Stomach (tissue), 19 donors: Measurements from ENCODE around the gene RTN3. TPM values are rescaled to one million over a fixed set of nuclear protein-coding genes. Genes with fewer than 3 reads are reported as not detected.
"Not testable (repeated sequence)": the region's sequence is repeated elsewhere in the genome, so short reads cannot be mapped to it uniquely, and the experiment has no call there.

Experiments
- DNase-seq, 2 donors: peaks; one replicate each; pipeline versions ENCODE4 v3.0.0 to v3.0.0-alpha.2; 2013 to 2019
- H3K27ac ChIP-seq, 5 donors: fragments of 200-600 bp in 4 of 5; sonication (generic) in 4 of 5; one replicate each; pipeline ENCODE4 v1.5.1; 2013 to 2019; ENCODE audit warnings: mild to moderate bottlenecking in 1 of 5, moderate library complexity in 1 of 5
- H3K27me3 ChIP-seq, 3 donors: fragments of 200-600 bp; sonication (generic); one replicate each; pipeline ENCODE4 v1.5.1; 2017 to 2019; ENCODE audit warnings: mixed run types in 1 of 3
- H3K36me3 ChIP-seq, 4 donors: fragments of 200-600 bp; sonication (generic); 1 replicate in 3 of 4; 2 replicates in 1 of 4; pipeline ENCODE4 v1.5.1; 2016 to 2019
- H3K4me1 ChIP-seq, 4 donors: fragments of 200-600 bp; sonication (generic); one replicate each; pipeline ENCODE4 v1.5.1; 2016 to 2019
- H3K4me3 ChIP-seq, 4 donors: fragments of 200-600 bp; sonication (generic) in 3 of 4; one replicate each; pipeline ENCODE4 v1.5.1; 2016 to 2019; ENCODE audit warnings: mild to moderate bottlenecking in 1 of 4
- H3K9me3 ChIP-seq, 4 donors: fragments of 200-600 bp; sonication (generic); one replicate each; pipeline ENCODE4 v1.5.1; 2016 to 2019
- EP300 ChIP-seq: sonication (generic); formaldehyde crosslinking; IDR thresholded peaks from one replicate; pipeline ENCODE4 v1.6.1; 2017; ENCODE audit warnings: antibody characterized with exemption
- POLR2A ChIP-seq, 4 donors: fragments of 450-650 bp; IDR thresholded peaks; one replicate each; pipeline ENCODE4 v1.6.1; 2016; ENCODE audit warnings: antibody characterized with exemption in 4 of 4, control low read depth in 2 of 4, mild to moderate bottlenecking in 1 of 4, moderate library complexity in 1 of 4
- POLR2AphosphoS5 ChIP-seq, 3 donors: sonication (generic); formaldehyde crosslinking; IDR thresholded peaks; one replicate each; pipeline ENCODE4 v1.6.1; 2016; ENCODE audit warnings: antibody characterized with exemption in 3 of 3
- WGBS, 5 donors: extraction: QIAGEN DNeasy Blood & Tissue Kit in 3 of 5; methylation state at CpG; one replicate each; pipeline versions ENCODE4 v1.1.5 to v1.1.7; 2013 to 2018; 5-methylcytosine and 5-hydroxymethylcytosine counted together
- intact Hi-C: fragments of 100-400 bp; cut with DNase I; formaldehyde crosslinking; loops from one replicate; pipeline ENCODE4 v1.15.1; 2023; ENCODE audit warnings: low total_unique reads
- long read RNA-seq, 10 donors: transcript quantifications; one replicate each; lab custom pipeline, GENCODE V29; 2026
- polyA plus RNA-seq, 3 donors: library from polyadenylated mRNA; stranded (reverse); fragments of 200-250 nt; gene quantifications; one replicate each; pipeline ENCODE4 v1.2.3, GENCODE V29; 2013
- total RNA-seq, 5 donors: library from RNA; depleted of rRNA; stranded (reverse); fragments of >200 nt; gene quantifications; one replicate each; pipeline versions ENCODE4 v1.1.0 to v1.2.3, GENCODE V29; 2014 to 2016
- TF ChIP-seq, protein P1 (sequence below), 7 experiments: fragments of 450-650 bp in 4 of 7; fragments of 200-600 bp in 3 of 7; sonication (generic) in 3 of 7; IDR thresholded peaks; one replicate each; pipeline ENCODE4 v1.5.1; 2016 to 2019; ENCODE audit warnings: antibody characterized with exemption in 7 of 7, control low read depth in 2 of 7, mild to moderate bottlenecking in 1 of 7
- donor health status: healthy with polysubstance abuse.
- donor health status: Bipolar disorder and iron deficiency.
- donor health status: healthy.

RTN3 gene
- total RNA-seq (10 to 100 TPM; 22.2 to 83.8 (median 28.6) TPM), polyA plus RNA-seq (10 to 100 TPM; 26.6 to 61.0 (median 32.0) TPM)
- long read RNA-seq, donor 1, transcript RTN3-208 (7 exons, 2,532 nt) = major isoform, 26 of 90 reads
- long read RNA-seq, donor 1, partial matches to known transcripts = 61 of 90 reads
- long read RNA-seq, donor 1, other reads (novel, unspliced or antisense) = 0 of 90 reads
- long read RNA-seq, donor 2, transcript RTN3-208 (7 exons, 2,532 nt) = major isoform, 24 of 24 reads
- long read RNA-seq, donor 2, partial matches to known transcripts = 0 of 24 reads
- long read RNA-seq, donor 2, other reads (novel, unspliced or antisense) = 0 of 24 reads
- long read RNA-seq, donor 3, transcript RTN3-208 (7 exons, 2,532 nt) = major isoform, 24 of 26 reads
- long read RNA-seq, donor 3, partial matches to known transcripts = 0 of 26 reads
- long read RNA-seq, donor 3, other reads (novel, unspliced or antisense) = 0 of 26 reads
- long read RNA-seq, donor 4, transcript RTN3-208 (7 exons, 2,532 nt) = major isoform, 5 of 5 reads
- long read RNA-seq, donor 4, partial matches to known transcripts = 0 of 5 reads
- long read RNA-seq, donor 4, other reads (novel, unspliced or antisense) = 0 of 5 reads
- long read RNA-seq, donor 5, transcript RTN3-203 (6 exons, 2,524 nt) = minor isoform, 5 of 49 reads
- long read RNA-seq, donor 5, transcript RTN3-208 (7 exons, 2,532 nt) = major isoform, 38 of 49 reads
- long read RNA-seq, donor 5, partial matches to known transcripts = 6 of 49 reads
- long read RNA-seq, donor 5, other reads (novel, unspliced or antisense) = 0 of 49 reads
- long read RNA-seq, donor 6, transcript RTN3-208 (7 exons, 2,532 nt) = major isoform, 55 of 60 reads
- long read RNA-seq, donor 6, partial matches to known transcripts = 0 of 60 reads
- long read RNA-seq, donor 6, other reads (novel, unspliced or antisense) = 0 of 60 reads
- long read RNA-seq, donor 7, transcript RTN3-208 (7 exons, 2,532 nt) = major isoform, 40 of 122 reads
- long read RNA-seq, donor 7, partial matches to known transcripts = 78 of 122 reads
- long read RNA-seq, donor 7, other reads (novel, unspliced or antisense) = 0 of 122 reads
- long read RNA-seq, donor 8, transcript RTN3-208 (7 exons, 2,532 nt) = major isoform, 46 of 52 reads
- long read RNA-seq, donor 8, partial matches to known transcripts = 5 of 52 reads
- long read RNA-seq, donor 8, other reads (novel, unspliced or antisense) = 0 of 52 reads
- long read RNA-seq, donor 9, full-length matches to known transcripts = 32 of 50 reads
- long read RNA-seq, donor 9, partial matches to known transcripts = 18 of 50 reads
- long read RNA-seq, donor 9, other reads (novel, unspliced or antisense) = 0 of 50 reads
- long read RNA-seq, donor 10, transcript RTN3-208 (7 exons, 2,532 nt) = major isoform, 10 of 13 reads
- long read RNA-seq, donor 10, partial matches to known transcripts = 0 of 13 reads
- long read RNA-seq, donor 10, other reads (novel, unspliced or antisense) = 0 of 13 reads

- H3K27me3 ChIP-seq = no peaks in the 10 kb centered on the region
- peak within 1 kb of the TSS; percentile 96 to 100 (median 96) for H3K27ac ChIP-seq
- TF ChIP-seq POLR2AphosphoS5 (IDR thresholded peaks at IDR 0.05) (peak; percentile 91 to 99 (median 98)), POLR2A (IDR thresholded peaks at IDR 0.05) (peak in 2 of 4 donors; percentile 84 to 93), EP300 (no peak)
- TF ChIP-seq, protein P1, sequence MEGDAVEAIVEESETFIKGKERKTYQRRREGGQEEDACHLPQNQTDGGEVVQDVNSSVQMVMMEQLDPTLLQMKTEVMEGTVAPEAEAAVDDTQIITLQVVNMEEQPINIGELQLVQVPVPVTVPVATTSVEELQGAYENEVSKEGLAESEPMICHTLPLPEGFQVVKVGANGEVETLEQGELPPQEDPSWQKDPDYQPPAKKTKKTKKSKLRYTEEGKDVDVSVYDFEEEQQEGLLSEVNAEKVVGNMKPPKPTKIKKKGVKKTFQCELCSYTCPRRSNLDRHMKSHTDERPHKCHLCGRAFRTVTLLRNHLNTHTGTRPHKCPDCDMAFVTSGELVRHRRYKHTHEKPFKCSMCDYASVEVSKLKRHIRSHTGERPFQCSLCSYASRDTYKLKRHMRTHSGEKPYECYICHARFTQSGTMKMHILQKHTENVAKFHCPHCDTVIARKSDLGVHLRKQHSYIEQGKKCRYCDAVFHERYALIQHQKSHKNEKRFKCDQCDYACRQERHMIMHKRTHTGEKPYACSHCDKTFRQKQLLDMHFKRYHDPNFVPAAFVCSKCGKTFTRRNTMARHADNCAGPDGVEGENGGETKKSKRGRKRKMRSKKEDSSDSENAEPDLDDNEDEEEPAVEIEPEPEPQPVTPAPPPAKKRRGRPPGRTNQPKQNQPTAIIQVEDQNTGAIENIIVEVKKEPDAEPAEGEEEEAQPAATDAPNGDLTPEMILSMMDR (IDR thresholded peaks at IDR 0.05) = peak in 3 of 7 experiments; percentile 11 to 69 (median 14)
- H3K9me3 ChIP-seq = no peaks in the 10 kb centered on the region
- H3K36me3 ChIP-seq = no peaks in the 10 kb centered on the region
- H3K4me1 ChIP-seq = peaks cover 17 to 47% (median 32%) of the 10 kb centered on the region in 4 donors
- intact Hi-C loops = loop anchor here (10.0 kb wide), 1 partner anchor 53 kb away; no protein-coding TSS in a partner anchor
- WGBS, 5 donors = 0 to 1% (median 0%) methylated on average over 51 to 74 of the region's 74 CpGs
- H3K4me3 ChIP-seq = peak within 1 kb of the TSS; percentile 79 to 92 (median 82)
- peak; percentile 98 to 99 for DNase-seq
These were observed at the start of gene RTN3 for GRCh38 chr11:63681321-63682065. Gene RTN3, plus strand, starts transcription at chr11:63681500. Its CDS starts 137 bp downstream, at chr11:63681637.

DNA sequence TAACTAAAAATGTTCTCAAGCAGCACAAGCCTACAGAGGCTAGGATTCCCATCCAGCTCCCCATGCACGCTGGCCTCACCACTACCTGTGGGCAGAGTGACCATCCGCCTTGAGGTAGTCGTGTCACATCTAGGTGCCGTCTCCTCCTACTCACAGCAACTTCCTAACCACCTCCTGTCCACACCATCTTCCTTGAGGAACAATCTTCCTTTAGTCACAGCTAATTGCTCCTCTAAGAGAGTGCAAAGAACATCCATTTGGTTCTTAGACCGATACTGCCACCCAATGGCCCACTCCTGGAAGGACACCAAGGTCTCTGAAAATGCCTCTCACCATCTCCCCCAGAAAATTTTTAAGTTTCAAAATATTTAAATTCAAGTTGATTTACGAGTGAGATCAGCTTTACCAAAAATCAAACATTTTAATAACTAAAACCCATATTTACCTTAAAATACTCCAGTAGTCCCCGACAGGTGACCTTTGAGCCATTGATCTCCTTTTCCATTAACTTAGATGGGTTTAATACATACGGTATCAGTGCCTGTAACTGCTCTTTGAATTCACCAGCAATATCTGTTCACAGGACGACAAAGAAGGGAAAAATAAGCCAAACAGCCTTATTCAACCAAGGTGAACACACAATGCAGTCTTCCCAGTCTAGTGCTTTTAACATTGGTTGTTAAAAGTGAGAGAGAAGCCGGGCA lies 45.4 kb upstream of the RTN3 start:
- H3K27me3 ChIP-seq = no peaks in the 10 kb centered on the region
- H3K4me3 ChIP-seq = no peak overlapping the region
- H3K36me3 ChIP-seq = peaks cover 15 to 90% (median 79%) of the 10 kb centered on the region in 4 donors
- TF ChIP-seq POLR2AphosphoS5 (IDR thresholded peaks at IDR 0.05) (peak in 1 of 3 donors; percentile 51), POLR2A (IDR thresholded peaks at IDR 0.05) (no peak)
- TF ChIP-seq, protein P1 (IDR thresholded peaks at IDR 0.05) = peak in 5 of 7 experiments; percentile 60 to 81 (median 78)
- 60 to 63% (median 63%) methylated on average over 10 of the region's 10 CpGs for WGBS, 5 donors
- H3K4me1 ChIP-seq = peaks cover 5 to 30% (median 9%) of the 10 kb centered on the region in 4 donors
- peak; percentile 63 to 84 for DNase-seq
- H3K9me3 ChIP-seq = no peaks in the 10 kb centered on the region
- no peak overlapping the region for H3K27ac ChIP-seq
- intact Hi-C loops = loop anchor here (5.0 kb wide), 1 partner anchor 154 kb away; no protein-coding TSS in a partner anchor

DNA sequence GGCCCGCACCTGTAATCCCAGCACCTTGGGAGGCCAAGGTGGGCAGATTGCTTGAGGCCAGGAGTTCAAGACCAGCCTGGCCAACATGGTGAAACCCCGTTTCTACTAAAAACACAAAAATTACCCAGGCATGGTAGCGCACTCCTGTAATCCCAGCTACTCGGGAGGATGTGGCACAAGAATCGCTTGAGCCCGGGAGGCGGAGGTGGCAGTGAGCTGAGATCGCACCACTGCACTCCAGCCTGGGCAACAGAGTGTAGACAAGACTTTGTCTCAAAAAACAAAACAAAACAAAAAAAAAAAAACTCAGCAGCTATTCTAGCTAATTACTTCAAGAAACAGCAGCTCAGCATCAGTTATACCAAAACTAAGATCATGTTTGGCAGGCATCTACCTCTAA lies 42.9 kb upstream of the RTN3 start:
- DNase-seq, H3K27ac ChIP-seq, H3K4me3 ChIP-seq, H3K9me3 ChIP-seq, H3K27me3 ChIP-seq: not testable (repeated sequence)
- intact Hi-C loops = loop anchor here (5.0 kb wide), 1 partner anchor 156 kb away; no protein-coding TSS in a partner anchor
- Histone ChIP-seq H3K36me3 (peaks cover 15 to 91% (median 77%) of the 10 kb centered on the region in 4 donors), H3K4me1 (peaks cover 4 to 29% (median 11%) of the 10 kb centered on the region in 4 donors)
- 91 to 98% (median 97%) methylated on average over 8 of the region's 8 CpGs for WGBS, 5 donors
